WTC11 (cell line): ENCODE data around the gene RMDN3.

ENCODE experiments used
- ATF6 ChIP-seq: sonication (generic); formaldehyde crosslinking; IDR thresholded peaks from 2 replicates; pipeline ENCODE4 v1.8.1; 2023; ENCODE audit warnings: mild to moderate bottlenecking, missing genetic modification reagents
- CTCF ChIP-seq: fragments of 200-600 bp; IDR thresholded peaks from 2 replicates; pipeline ENCODE4 v1.8.0; 2022; ENCODE audit warnings: antibody characterized with exemption
- FOXK1 ChIP-seq: sonication (generic); formaldehyde crosslinking; IDR thresholded peaks from 2 replicates; pipeline ENCODE4 v1.8.0; 2022; ENCODE audit warnings: mild to moderate bottlenecking, moderate library complexity, missing genetic modification reagents
- NR1H2 ChIP-seq: sonication (generic); formaldehyde crosslinking; IDR thresholded peaks from 2 replicates; pipeline ENCODE4 v1.9.0; 2021; ENCODE audit warnings: mild to moderate bottlenecking, moderate library complexity, missing genetic modification reagents
- NR2C2 ChIP-seq: sonication (generic); formaldehyde crosslinking; IDR thresholded peaks from 2 replicates; pipeline ENCODE4 v1.8.0; 2022; ENCODE audit warnings: mild to moderate bottlenecking, missing genetic modification reagents
- PREB ChIP-seq: sonication (generic); formaldehyde crosslinking; IDR thresholded peaks from 2 replicates; pipeline ENCODE4 v1.8.1; 2022; ENCODE audit warnings: mild to moderate bottlenecking, missing genetic modification reagents, moderate library complexity, borderline replicate concordance
- RORB ChIP-seq: fragments of 250-450 bp; sonication (Bioruptor Pico); IDR thresholded peaks from 2 replicates; pipeline ENCODE4 v1.9.0; 2021; ENCODE audit warnings: mild to moderate bottlenecking
- SMAD3 ChIP-seq: sonication (generic); formaldehyde crosslinking; IDR thresholded peaks from 2 replicates; pipeline ENCODE4 v1.8.0; 2022; ENCODE audit warnings: missing genetic modification reagents, mild to moderate bottlenecking, borderline replicate concordance
- SOX15 ChIP-seq: fragments of 250-450 bp; sonication (Bioruptor Pico); IDR thresholded peaks from 2 replicates; pipeline ENCODE4 v1.9.0; 2021; ENCODE audit warnings: mild to moderate bottlenecking
- TF ChIP-seq, protein P1 (sequence below): sonication (generic); formaldehyde crosslinking; IDR thresholded peaks from 2 replicates; pipeline ENCODE4 v1.8.0; 2022; ENCODE audit warnings: mild to moderate bottlenecking, missing genetic modification reagents
- TF ChIP-seq, protein P2 (sequence below): sonication (generic); formaldehyde crosslinking; IDR thresholded peaks from 2 replicates; pipeline ENCODE4 v1.8.0; 2022; ENCODE audit warnings: mild to moderate bottlenecking, missing genetic modification reagents

DNA sequence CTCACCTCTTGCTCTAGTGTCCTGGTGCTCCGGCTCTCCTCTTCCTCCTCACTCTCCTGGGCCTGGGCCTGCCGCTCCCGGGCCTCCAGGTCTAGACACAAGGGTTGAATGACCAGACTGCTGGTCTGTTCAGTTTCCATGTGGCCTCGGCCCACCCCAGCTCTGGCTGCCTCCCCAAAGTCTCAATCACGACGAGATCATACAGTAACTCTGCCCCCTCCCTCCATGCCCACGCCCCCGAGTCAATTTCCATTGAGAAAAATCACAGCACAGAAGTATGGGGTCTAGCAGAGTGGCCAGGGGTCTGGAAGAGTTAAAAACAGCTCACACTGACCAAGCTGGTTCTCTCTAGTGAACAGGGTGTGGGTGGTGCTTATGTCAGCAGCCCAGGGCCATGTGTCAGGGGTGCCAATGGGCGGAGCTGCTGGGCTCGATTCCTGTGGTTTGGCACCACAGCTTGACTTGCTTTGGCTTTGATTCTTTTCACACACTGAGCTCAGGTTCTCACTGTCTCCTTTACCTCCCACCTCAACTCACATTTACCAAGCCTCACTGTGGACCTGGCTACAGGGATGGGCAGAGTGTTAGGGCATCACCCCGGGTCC is 21.6 kb upstream of the RMDN3 start:
- no peak for TF ChIP-seq RORB (CRISPR knock-in tag)
- TF ChIP-seq NR2C2, result no peak
- no peak for TF ChIP-seq PREB
- TF ChIP-seq, protein P1, sequence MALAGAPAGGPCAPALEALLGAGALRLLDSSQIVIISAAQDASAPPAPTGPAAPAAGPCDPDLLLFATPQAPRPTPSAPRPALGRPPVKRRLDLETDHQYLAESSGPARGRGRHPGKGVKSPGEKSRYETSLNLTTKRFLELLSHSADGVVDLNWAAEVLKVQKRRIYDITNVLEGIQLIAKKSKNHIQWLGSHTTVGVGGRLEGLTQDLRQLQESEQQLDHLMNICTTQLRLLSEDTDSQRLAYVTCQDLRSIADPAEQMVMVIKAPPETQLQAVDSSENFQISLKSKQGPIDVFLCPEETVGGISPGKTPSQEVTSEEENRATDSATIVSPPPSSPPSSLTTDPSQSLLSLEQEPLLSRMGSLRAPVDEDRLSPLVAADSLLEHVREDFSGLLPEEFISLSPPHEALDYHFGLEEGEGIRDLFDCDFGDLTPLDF (CRISPR knock-in tag), result no peak
- no peak for TF ChIP-seq NR1H2 (CRISPR knock-in tag)
- no peak for TF ChIP-seq SOX15 (CRISPR knock-in tag)
- TF ChIP-seq FOXK1, result no peak
- TF ChIP-seq, protein P2, sequence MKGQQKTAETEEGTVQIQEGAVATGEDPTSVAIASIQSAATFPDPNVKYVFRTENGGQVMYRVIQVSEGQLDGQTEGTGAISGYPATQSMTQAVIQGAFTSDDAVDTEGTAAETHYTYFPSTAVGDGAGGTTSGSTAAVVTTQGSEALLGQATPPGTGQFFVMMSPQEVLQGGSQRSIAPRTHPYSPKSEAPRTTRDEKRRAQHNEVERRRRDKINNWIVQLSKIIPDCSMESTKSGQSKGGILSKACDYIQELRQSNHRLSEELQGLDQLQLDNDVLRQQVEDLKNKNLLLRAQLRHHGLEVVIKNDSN (CRISPR knock-in tag), result no peak
- TF ChIP-seq CTCF, result no peak
- no peak for TF ChIP-seq ATF6
- TF ChIP-seq SMAD3, result no peak
